Left lung (tissue), 10 donors: ENCODE data around the gene ZNF664. TPM values are rescaled to one million over a fixed set of nuclear protein-coding genes. Genes with fewer than 3 reads are reported as not detected.

Experiments used
- ATAC-seq: fragments of 200-7000 bp; cut with Tn5 transposase; one replicate; pipeline ENCODE4 v1.9.1; 2020; ENCODE audit warnings: moderate library complexity
- DNase-seq, 4 donors: peaks; one replicate each; pipeline ENCODE4 v3.0.0-alpha.2; 2013 to 2020
- H3K27ac ChIP-seq, 2 donors: fragments of 200-600 bp; sonication (generic) in 1 of 2; one replicate each; pipeline versions ENCODE4 v1.5.0 to v1.8.0; 2020 to 2021
- H3K27me3 ChIP-seq, 2 donors: fragments of 200-600 bp; sonication (generic) in 1 of 2; one replicate each; pipeline versions ENCODE4 v1.5.0 to v1.8.0; 2020 to 2021
- H3K36me3 ChIP-seq, 2 donors: fragments of 200-600 bp; sonication (generic) in 1 of 2; one replicate each; pipeline versions ENCODE4 v1.5.0 to v1.8.0; 2020 to 2021
- H3K4me1 ChIP-seq, 2 donors: fragments of 200-600 bp; one replicate each; pipeline ENCODE4 v1.8.0; 2021
- H3K4me3 ChIP-seq, 2 donors: fragments of 200-600 bp; sonication (generic) in 1 of 2; one replicate each; pipeline versions ENCODE4 v1.5.0 to v1.8.0; 2020 to 2021; ENCODE audit warnings: mild to moderate bottlenecking in 1 of 2
- H3K9me3 ChIP-seq, 2 donors: fragments of 200-600 bp; sonication (generic) in 1 of 2; one replicate each; pipeline versions ENCODE4 v1.5.0 to v1.8.0; 2020 to 2021
- CTCF ChIP-seq, 2 donors: fragments of 200-600 bp; sonication (generic) in 1 of 2; IDR thresholded peaks; one replicate each; pipeline versions ENCODE4 v1.5.0 to v1.8.0; 2021; ENCODE audit warnings: antibody characterized with exemption in 2 of 2
- intact Hi-C, 2 donors: fragments of 100-400 bp; cut with DNase I; formaldehyde crosslinking; loops; one replicate each; pipeline versions ENCODE4 v1.11.2 to v1.14.2; 2022
- polyA plus RNA-seq, 6 donors: library from polyadenylated mRNA; unstranded; fragments of 120-200 nt; gene quantifications; one replicate each; pipeline ENCODE4 v1.2.1, GENCODE V29; 2013; ENCODE audit not compliant: insufficient read length in 6 of 6
- total RNA-seq, 2 donors: library from RNA; stranded (reverse); fragmentation: NEBNext Ultra II Directional; extraction: Animal tissue kit (Norgen Biotek cat#: 25700); gene quantifications; one replicate each; pipeline ENCODE4 v1.2.1, GENCODE V29; 2021
- donor health status: DM: no; HTN: yes; CAD: no.
- donor health status: DM: no; HTN: no; CAD: no.

The ZNF664 gene
- total and polyA plus RNA-seq, 8 donors: 85.8 to 169 (median 144) TPM

- no peaks in the 10 kb centered on the region for H3K9me3 ChIP-seq
- no peak for DNase-seq
- intact Hi-C loops: no loop called here
Measured at GRCh38 chr12:124027753-124028554, 54.9 kb downstream of the ZNF664 start.

GRCh38 chr12:124028555-124028925, 55.5 kb downstream of the ZNF664 start:
- DNase-seq: no peak
- TF ChIP-seq CTCF (IDR thresholded peaks at IDR 0.05): no peak
- intact Hi-C loops: no loop called here
- Histone ChIP-seq H3K27me3 (no peaks in the 10 kb centered on the region), H3K4me1 (peaks cover 0 to 5% of the 10 kb centered on the region in 2 donors), H3K9me3 (no peaks in the 10 kb centered on the region), H3K4me3 (no peak overlapping the region), H3K36me3 (no peaks in the 10 kb centered on the region), H3K27ac (no peak overlapping the region)
- ATAC-seq: no peak

More at GRCh38 chr12:124027753-124028554, 54.9 kb downstream of the ZNF664 start:
- H3K27ac ChIP-seq: no peak overlapping the region
- H3K36me3 ChIP-seq: no peaks in the 10 kb centered on the region
- H3K4me1 ChIP-seq: peaks cover 0 to 5% of the 10 kb centered on the region in 2 donors
- ATAC-seq: no peak
- TF ChIP-seq CTCF (IDR thresholded peaks at IDR 0.05): no peak
- no peak overlapping the region for H3K4me3 ChIP-seq
- no peaks in the 10 kb centered on the region for H3K27me3 ChIP-seq

- Histone ChIP-seq H3K36me3 (no peaks in the 10 kb centered on the region), H3K9me3 (no peaks in the 10 kb centered on the region), H3K4me3 (no peak overlapping the region), H3K27me3 (no peaks in the 10 kb centered on the region), H3K27ac (peak overlapping the region in 1 of 2 donors; percentile 19), H3K4me1 (peaks cover 0 to 5% of the 10 kb centered on the region in 2 donors)
- ATAC-seq (no peak), DNase-seq (no peak)
- intact Hi-C loops: loop anchor here in 1 of 2 donors (10.0 kb wide), 1 partner anchor 745 kb away; no protein-coding TSS in a partner anchor
- no peak for TF ChIP-seq CTCF (IDR thresholded peaks at IDR 0.05)
Measured at GRCh38 chr12:124030008-124030407, 57.0 kb downstream of the ZNF664 start.

GRCh38 chr12:124030510-124030909, 57.5 kb downstream of the ZNF664 start:
- intact Hi-C loops: loop anchor here in 1 of 2 donors (10.0 kb wide), 1 partner anchor 744 kb away; no protein-coding TSS in a partner anchor
- H3K27ac ChIP-seq: peak overlapping the region in 1 of 2 donors; percentile 19
- no peak for TF ChIP-seq CTCF (IDR thresholded peaks at IDR 0.05)
- H3K9me3 ChIP-seq: no peaks in the 10 kb centered on the region
- no peak for DNase-seq
- H3K27me3 ChIP-seq: no peaks in the 10 kb centered on the region
- peaks cover 0 to 5% of the 10 kb centered on the region in 2 donors for H3K4me1 ChIP-seq
- no peak overlapping the region for H3K4me3 ChIP-seq
- no peak for ATAC-seq
- H3K36me3 ChIP-seq: no peaks in the 10 kb centered on the region

GRCh38 chr12:124031058-124031457, 58.0 kb downstream of the ZNF664 start:
- intact Hi-C loops: loop anchor here in 1 of 2 donors (10.0 kb wide), 1 partner anchor 744 kb away; no protein-coding TSS in a partner anchor
- Histone ChIP-seq H3K4me3 (no peak overlapping the region), H3K4me1 (peaks cover 0 to 5% of the 10 kb centered on the region in 2 donors), H3K9me3 (no peaks in the 10 kb centered on the region), H3K27me3 (no peaks in the 10 kb centered on the region), H3K27ac (no peak overlapping the region), H3K36me3 (no peaks in the 10 kb centered on the region)
- DNase-seq (no peak), ATAC-seq (no peak)
- no peak for TF ChIP-seq CTCF (IDR thresholded peaks at IDR 0.05)
